GM21576 (cell line): ENCODE results near the gene SLCO4C1.

Experiments
- ATAC-seq: cut with Tn5 transposase; IDR thresholded peaks from one replicate; pipeline ENCODE4 v1.9.1; 2021; ENCODE audit warnings: mild to moderate bottlenecking, moderate library complexity; ENCODE audit not compliant: unreplicated experiment

The SLCO4C1 gene

GRCh38 chr5:102271759-102272158, 24.3 kb downstream of the SLCO4C1 start:
- no peak for ATAC-seq

GRCh38 chr5:102270036-102270435, 26.0 kb downstream of the SLCO4C1 start:
- no peak for ATAC-seq

GRCh38 chr5:102262688-102263087, 33.4 kb downstream of the SLCO4C1 start:
- ATAC-seq, result no peak

GRCh38 chr5:102249381-102249780, 46.7 kb downstream of the SLCO4C1 start:
- ATAC-seq, result no peak

- no peak for ATAC-seq
Measured at GRCh38 chr5:102243213-102243612, 52.9 kb downstream of the SLCO4C1 start.

- no peak for ATAC-seq
Measured at GRCh38 chr5:102241809-102242421, 54.2 kb downstream of the SLCO4C1 start.

- peak; percentile 91 for ATAC-seq
Measured at GRCh38 chr5:102231693-102232619, 64.1 kb downstream of the SLCO4C1 start.

GRCh38 chr5:102229685-102230084, 66.4 kb downstream of the SLCO4C1 start:
- ATAC-seq, result no peak

GRCh38 chr5:102226321-102226720, 69.8 kb downstream of the SLCO4C1 start:
- ATAC-seq, result no peak

- no peak for ATAC-seq
Measured at GRCh38 chr5:102223542-102224477, 72.3 kb downstream of the SLCO4C1 start.

- ATAC-seq, result no peak
Measured at GRCh38 chr5:102222772-102223171, 73.3 kb downstream of the SLCO4C1 start.

GRCh38 chr5:102221949-102222348, 74.1 kb downstream of the SLCO4C1 start:
- no peak for ATAC-seq

- peak; percentile 77 for ATAC-seq
Measured at GRCh38 chr5:102218159-102218558, 77.9 kb downstream of the SLCO4C1 start.

GRCh38 chr5:102216678-102217077, 79.4 kb downstream of the SLCO4C1 start:
- ATAC-seq, result no peak

- ATAC-seq, result no peak
Measured at GRCh38 chr5:102211165-102211564, 84.9 kb downstream of the SLCO4C1 start.

GRCh38 chr5:102200861-102201260, 95.2 kb downstream of the SLCO4C1 start:
- no peak for ATAC-seq

- ATAC-seq, result no peak
Measured at GRCh38 chr5:102196481-102196880, 99.6 kb downstream of the SLCO4C1 start.
